HCT116 (cell line): ENCODE measurements around the gene ALMS1.

Experiments used
- EZH2 ChIP-seq: fragments of 200-600 bp; sonication (generic); IDR thresholded peaks from 2 replicates; pipeline ENCODE4 v1.6.1; 2017; ENCODE audit warnings: antibody characterized with exemption, mixed run types
- EZH2phosphoT487 ChIP-seq: fragments of 200-600 bp; IDR thresholded peaks from 2 replicates; pipeline ENCODE4 v1.6.1; 2018; ENCODE audit warnings: antibody characterized with exemption, borderline replicate concordance
- POLR2A ChIP-seq: IDR thresholded peaks from 2 replicates; pipeline ENCODE4 v1.7.0; 2011; ENCODE audit warnings: borderline replicate concordance; ENCODE audit not compliant: insufficient read depth, insufficient read length; ENCODE audit errors: extremely low read depth
- POLR2AphosphoS5 ChIP-seq: IDR thresholded peaks from 2 replicates; pipeline ENCODE4 v1.6.1; 2011; ENCODE audit warnings: mild to moderate bottlenecking, low read depth, low read length, moderate library complexity
- YY1 ChIP-seq: IDR thresholded peaks from 2 replicates; pipeline ENCODE4 v1.6.1; 2011; ENCODE audit warnings: low read length, low read depth, moderate library complexity, mild to moderate bottlenecking; ENCODE audit not compliant: insufficient replicate concordance; ENCODE audit errors: extremely low read depth
- TF ChIP-seq, protein P1 (sequence below), 3 experiments: fragments of 200-600 bp in 1 of 3; sonication (generic) in 1 of 3; IDR thresholded peaks in 2 of 3; conservative IDR thresholded peaks in 1 of 3; 2 replicates each; pipeline ENCODE4 v1.5.1; 2012 to 2017; ENCODE audit warnings: low read depth in 2 of 3, low read length in 2 of 3, antibody characterized with exemption in 1 of 3, borderline replicate concordance in 1 of 3, control low read depth in 1 of 3, mild to moderate bottlenecking in 1 of 3, mixed read lengths in 1 of 3, mixed run types in 1 of 3, moderate library complexity in 1 of 3; ENCODE audit not compliant: insufficient read depth in 1 of 3

DNA sequence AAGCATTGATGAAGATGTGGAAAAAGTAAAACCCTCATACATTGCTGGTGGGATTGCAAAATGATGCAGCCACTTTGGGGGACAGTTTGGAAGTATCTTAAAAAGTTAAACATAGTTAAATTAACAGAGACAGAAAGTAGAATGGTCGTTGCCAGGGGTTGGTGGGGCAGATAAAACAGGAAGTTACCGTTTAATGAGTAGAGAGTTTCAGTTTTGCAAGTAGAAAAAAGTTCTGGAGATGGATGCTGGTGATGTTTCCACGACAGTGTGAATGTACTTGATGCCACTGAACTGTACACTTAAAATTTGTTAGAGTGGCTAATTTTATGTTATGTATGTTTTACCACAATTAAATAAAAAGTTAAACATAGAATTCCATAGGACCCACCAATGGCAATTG lies 47.8 kb upstream of the ALMS1 start:
- TF ChIP-seq, protein P1, sequence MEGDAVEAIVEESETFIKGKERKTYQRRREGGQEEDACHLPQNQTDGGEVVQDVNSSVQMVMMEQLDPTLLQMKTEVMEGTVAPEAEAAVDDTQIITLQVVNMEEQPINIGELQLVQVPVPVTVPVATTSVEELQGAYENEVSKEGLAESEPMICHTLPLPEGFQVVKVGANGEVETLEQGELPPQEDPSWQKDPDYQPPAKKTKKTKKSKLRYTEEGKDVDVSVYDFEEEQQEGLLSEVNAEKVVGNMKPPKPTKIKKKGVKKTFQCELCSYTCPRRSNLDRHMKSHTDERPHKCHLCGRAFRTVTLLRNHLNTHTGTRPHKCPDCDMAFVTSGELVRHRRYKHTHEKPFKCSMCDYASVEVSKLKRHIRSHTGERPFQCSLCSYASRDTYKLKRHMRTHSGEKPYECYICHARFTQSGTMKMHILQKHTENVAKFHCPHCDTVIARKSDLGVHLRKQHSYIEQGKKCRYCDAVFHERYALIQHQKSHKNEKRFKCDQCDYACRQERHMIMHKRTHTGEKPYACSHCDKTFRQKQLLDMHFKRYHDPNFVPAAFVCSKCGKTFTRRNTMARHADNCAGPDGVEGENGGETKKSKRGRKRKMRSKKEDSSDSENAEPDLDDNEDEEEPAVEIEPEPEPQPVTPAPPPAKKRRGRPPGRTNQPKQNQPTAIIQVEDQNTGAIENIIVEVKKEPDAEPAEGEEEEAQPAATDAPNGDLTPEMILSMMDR (IDR thresholded peaks at IDR 0.05 in 2 of 3, conservative IDR thresholded peaks at IDR 0.05 in 1 of 3; ENCODE audit: borderline replicate concordance in 1 of 3, insufficient read depth in 1 of 3, low read depth in 2 of 3, low read length in 2 of 3), result no peak
- TF ChIP-seq POLR2A (no peak), EZH2phosphoT487 (no peak), YY1 (no peak), EZH2 (no peak), POLR2AphosphoS5 (no peak)
